AG09309 (cell line): Measurements from ENCODE around the gene RAB35.
"Not testable (repeated sequence)": the region's sequence is repeated elsewhere in the genome, so short reads cannot be mapped to it uniquely, and the experiment has no call there.

Experiments used
- DNase-seq: peaks from one replicate; pipeline ENCODE4 v3.0.0-alpha.2; 2010; ENCODE audit warnings: low read depth
- H3K4me3 ChIP-seq: 2 replicates; pipeline ENCODE4 v1.5.1; 2011; ENCODE audit warnings: mild to moderate bottlenecking, low read depth, low read length, moderate library complexity; ENCODE audit not compliant: control insufficient read depth
- TF ChIP-seq, protein P1 (sequence below): IDR thresholded peaks from 2 replicates; pipeline ENCODE4 v1.5.1; 2011; ENCODE audit warnings: mild to moderate bottlenecking, low read depth, low read length, inconsistent platforms; ENCODE audit not compliant: insufficient read depth, control insufficient read depth; ENCODE audit errors: missing control alignments

RAB35 gene

GRCh38 chr12:120047072-120047471 is 69.5 kb downstream of the RAB35 start:
- H3K4me3 ChIP-seq = no peak overlapping the region
- TF ChIP-seq, protein P1, sequence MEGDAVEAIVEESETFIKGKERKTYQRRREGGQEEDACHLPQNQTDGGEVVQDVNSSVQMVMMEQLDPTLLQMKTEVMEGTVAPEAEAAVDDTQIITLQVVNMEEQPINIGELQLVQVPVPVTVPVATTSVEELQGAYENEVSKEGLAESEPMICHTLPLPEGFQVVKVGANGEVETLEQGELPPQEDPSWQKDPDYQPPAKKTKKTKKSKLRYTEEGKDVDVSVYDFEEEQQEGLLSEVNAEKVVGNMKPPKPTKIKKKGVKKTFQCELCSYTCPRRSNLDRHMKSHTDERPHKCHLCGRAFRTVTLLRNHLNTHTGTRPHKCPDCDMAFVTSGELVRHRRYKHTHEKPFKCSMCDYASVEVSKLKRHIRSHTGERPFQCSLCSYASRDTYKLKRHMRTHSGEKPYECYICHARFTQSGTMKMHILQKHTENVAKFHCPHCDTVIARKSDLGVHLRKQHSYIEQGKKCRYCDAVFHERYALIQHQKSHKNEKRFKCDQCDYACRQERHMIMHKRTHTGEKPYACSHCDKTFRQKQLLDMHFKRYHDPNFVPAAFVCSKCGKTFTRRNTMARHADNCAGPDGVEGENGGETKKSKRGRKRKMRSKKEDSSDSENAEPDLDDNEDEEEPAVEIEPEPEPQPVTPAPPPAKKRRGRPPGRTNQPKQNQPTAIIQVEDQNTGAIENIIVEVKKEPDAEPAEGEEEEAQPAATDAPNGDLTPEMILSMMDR = no peak
- DNase-seq = no peak

DNA sequence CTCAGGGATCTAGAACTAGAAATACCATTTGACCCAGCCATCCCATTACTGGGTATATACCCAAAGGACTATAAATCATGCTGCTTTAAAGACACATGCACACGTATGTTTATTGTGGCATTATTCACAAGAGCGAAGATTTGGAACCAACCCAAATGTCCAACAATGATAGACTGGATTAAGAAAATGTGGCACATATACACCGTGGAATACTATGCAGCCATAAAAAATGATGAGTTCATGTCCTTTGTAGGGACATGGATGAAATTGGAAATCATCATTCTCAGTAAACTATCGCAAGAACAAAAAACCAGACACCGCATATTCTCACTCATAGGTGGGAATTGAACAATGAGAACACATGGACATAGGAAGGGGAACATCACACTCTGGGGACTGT is 71.2 kb downstream of the RAB35 start:
- not testable (repeated sequence) for H3K4me3 ChIP-seq, DNase-seq
